Activated CD8-positive, alpha-beta T cell treated with anti-CD3 and anti-CD28 coated beads for 36 hours (primary cell): Measurements from ENCODE around the gene PRMT7. TPM values are rescaled to one million over a fixed set of nuclear protein-coding genes. Genes with fewer than 3 reads are reported as not detected.

Source experiments
- ATAC-seq: fragments of 200-7000 bp; cut with Tn5 transposase; one replicate; pipeline ENCODE4 v1.10.0; 2021; ENCODE audit warnings: mild to moderate bottlenecking, moderate library complexity
- CTCF ChIA-PET: fragments of 350-600 bp; sonication (Branson Sonifier 250); formaldehyde crosslinking; loops from one replicate; lab custom pipeline; 2021; ENCODE audit warnings: antibody characterized with exemption; lab: Charles Lee
- POLR2A ChIA-PET: fragments of 350-600 bp; sonication (Branson Sonifier 250); formaldehyde crosslinking; loops from one replicate; lab custom pipeline; 2021; ENCODE audit warnings: antibody characterized with exemption; lab: Charles Lee
- DNase-seq: peaks from one replicate; pipeline ENCODE4 v3.0.0-alpha.2; 2020
- H3K27ac Mint-ChIP-seq: one replicate; pipeline ENCODE4 v1.8.0; 2021; ENCODE audit warnings: mild to moderate bottlenecking, mixed read lengths
- H3K27me3 Mint-ChIP-seq: one replicate; pipeline ENCODE4 v1.8.0; 2021; ENCODE audit warnings: mixed read lengths
- H3K36me3 Mint-ChIP-seq: one replicate; pipeline ENCODE4 v1.8.0; 2021; ENCODE audit warnings: low read depth, mixed read lengths
- H3K4me1 Mint-ChIP-seq: one replicate; pipeline ENCODE4 v1.8.0; 2021; ENCODE audit warnings: low read depth, mixed read lengths
- H3K4me3 Mint-ChIP-seq: one replicate; pipeline ENCODE4 v1.8.0; 2021; ENCODE audit warnings: mild to moderate bottlenecking, moderate library complexity, mixed read lengths
- H3K9me3 Mint-ChIP-seq: one replicate; pipeline ENCODE4 v1.8.0; 2021; ENCODE audit warnings: mixed read lengths
- CTCF ChIP-seq: fragments of 200-600 bp; IDR thresholded peaks from one replicate; pipeline ENCODE4 v1.8.0; 2022; ENCODE audit warnings: antibody characterized with exemption, mild to moderate bottlenecking
- intact Hi-C: fragments of 100-400 bp; cut with micrococcal nuclease; formaldehyde crosslinking; loops from one replicate; pipeline ENCODE4 v1.10.0; 2022
- total RNA-seq, 2 experiments: library from RNA; stranded (reverse); gene quantifications; one replicate each; pipeline ENCODE4 v1.2.3, GENCODE V29; 2021

PRMT7 gene
- total RNA-seq, 2 experiments from 2014 or later, result 67.4 to 78.4 TPM

GRCh38 chr16:68373528-68374245 is 62.9 kb downstream of the PRMT7 start:
- Mint-ChIP-seq H3K4me3 (no peak overlapping the region), H3K9me3 (no peaks in the 10 kb centered on the region), H3K36me3 (no peaks in the 10 kb centered on the region), H3K27me3 (peaks cover 2% of the 10 kb centered on the region), H3K4me1 (peaks cover 24% of the 10 kb centered on the region), H3K27ac (no peak overlapping the region)
- CTCF ChIA-PET, result interaction anchor here (1.3 to 4.1 kb wide), 4 partner anchors 8 to 112 kb away, joined by 3 to 19 read pairs (median 4); no protein-coding TSS in a partner anchor
- POLR2A ChIA-PET, result no interaction called here
- no peak for TF ChIP-seq CTCF
- intact Hi-C loops, result no loop called here
- ATAC-seq, result no peak
- no peak for DNase-seq

- H3K9me3 Mint-ChIP-seq, result no peaks in the 10 kb centered on the region
- no peak for ATAC-seq
- DNase-seq, result no peak
- no peak for TF ChIP-seq CTCF
- no peak overlapping the region for H3K4me3 Mint-ChIP-seq
- POLR2A ChIA-PET, result no interaction called here
- intact Hi-C loops, result no loop called here
- no peak overlapping the region for H3K27ac Mint-ChIP-seq
- H3K4me1 Mint-ChIP-seq, result peaks cover 21% of the 10 kb centered on the region
- peaks cover 2% of the 10 kb centered on the region for H3K27me3 Mint-ChIP-seq
- CTCF ChIA-PET, result interaction anchor here (1.5 to 1.7 kb wide), 2 partner anchors 19 to 113 kb away, joined by 3 to 5 read pairs; no protein-coding TSS in a partner anchor
- no peaks in the 10 kb centered on the region for H3K36me3 Mint-ChIP-seq
Observed at GRCh38 chr16:68374246-68374805, 63.5 kb downstream of the PRMT7 start.

- Mint-ChIP-seq H3K4me3 (no peak overlapping the region), H3K9me3 (no peaks in the 10 kb centered on the region), H3K27ac (no peak overlapping the region), H3K36me3 (no peaks in the 10 kb centered on the region), H3K4me1 (peaks cover 20% of the 10 kb centered on the region), H3K27me3 (peaks cover 2% of the 10 kb centered on the region)
- ChIA-PET CTCF (interaction anchor here (1.3 to 1.9 kb wide), 2 partner anchors 8 to 22 kb away, joined by 3 to 6 read pairs; no protein-coding TSS in a partner anchor), POLR2A (interaction anchor here (0.9 kb wide), 1 partner anchor 64 kb away, joined by 3 read pairs; the partner anchor contains the start of genes PRMT7 and SLC7A6OS)
- ATAC-seq (no peak), DNase-seq (no peak)
- no peak for TF ChIP-seq CTCF
- intact Hi-C loops, result no loop called here
Observed at GRCh38 chr16:68374961-68375660, 64.3 kb downstream of the PRMT7 start.

- no peak overlapping the region for H3K27ac Mint-ChIP-seq
- ChIA-PET POLR2A (interaction anchor here (0.9 to 2.2 kb wide), 3 partner anchors 15 to 65 kb away, joined by 3 to 5 read pairs (median 3); partner anchors contain the start of genes PRMT7 and SLC7A6OS), CTCF (interaction anchor here (1.0 to 2.6 kb wide), 4 partner anchors 9 to 145 kb away, joined by 3 to 7 read pairs (median 5); no protein-coding TSS in a partner anchor)
- H3K9me3 Mint-ChIP-seq, result no peaks in the 10 kb centered on the region
- H3K27me3 Mint-ChIP-seq, result peaks cover 2% of the 10 kb centered on the region
- TF ChIP-seq CTCF, result no peak
- peaks cover 12% of the 10 kb centered on the region for H3K4me1 Mint-ChIP-seq
- DNase-seq (no peak), ATAC-seq (no peak)
- H3K4me3 Mint-ChIP-seq, result no peak overlapping the region
- H3K36me3 Mint-ChIP-seq, result no peaks in the 10 kb centered on the region
- intact Hi-C loops, result no loop called here
Observed at GRCh38 chr16:68375801-68376536, 65.2 kb downstream of the PRMT7 start.
